ENCODE results near the gene ZNF710. TPM values are rescaled to one million over a fixed set of nuclear protein-coding genes. Genes with fewer than 3 reads are reported as not detected.

The ZNF710 gene
- total RNA-seq, 3 donors from 2014 or later (not counting 1 experiment from before 2014, with no cell fraction given), result 26.5 to 43.1 (median 26.6) TPM

GRCh38 chr15:90024406-90024805 lies 23.3 kb downstream of the ZNF710 start:
- intact Hi-C loops (cut with micrococcal nuclease), result no loop called here
- DNase-seq (no peak), ATAC-seq (no peak)
- Mint-ChIP-seq H3K36me3 (no peaks in the 10 kb centered on the region), H3K4me3 (no peak overlapping the region), H3K4me1 (peaks cover 41 to 50% of the 10 kb centered on the region in 2 donors), H3K9me3 (no peaks in the 10 kb centered on the region), H3K27ac (peak overlapping the region in 1 of 2 donors; percentile 53), H3K27me3 (ENCODE audit: low read depth in 2 of 2) (no peaks in the 10 kb centered on the region)
- H3K9me3 ChIP-seq (ENCODE audit: control insufficient read depth, insufficient read depth, low read length), result no peaks in the 10 kb centered on the region
- no peak for TF ChIP-seq CTCF (IDR thresholded peaks at IDR 0.05)
- H3K4me1 ChIP-seq (ENCODE audit: control insufficient read depth, insufficient read depth, low read length), result peaks cover 14% of the 10 kb centered on the region
- no peak overlapping the region for H3K4me3 ChIP-seq (ENCODE audit: low read length)
- H3K27me3 ChIP-seq (ENCODE audit: control insufficient read depth, insufficient read depth, low read length), result no peaks in the 10 kb centered on the region
- 87% methylated on average over 4 of the region's 4 CpGs for WGBS (ENCODE audit: insufficient coverage)
- no peak overlapping the region for H3K27ac ChIP-seq (ENCODE audit: low read length)
- H3K36me3 ChIP-seq (ENCODE audit: control insufficient read depth, insufficient read depth, low read length), result no peaks in the 10 kb centered on the region

GRCh38 chr15:90025489-90026033 lies 24.4 kb downstream of the ZNF710 start:
- no peak for ATAC-seq
- Mint-ChIP-seq H3K36me3 (no peaks in the 10 kb centered on the region), H3K9me3 (no peaks in the 10 kb centered on the region), H3K27me3 (ENCODE audit: low read depth in 2 of 2) (no peaks in the 10 kb centered on the region), H3K27ac (peak overlapping the region in 1 of 2 donors; percentile 53), H3K4me3 (no peak overlapping the region), H3K4me1 (peaks cover 40 to 45% of the 10 kb centered on the region in 2 donors)
- intact Hi-C loops (cut with micrococcal nuclease), result no loop called here
- no peak for TF ChIP-seq CTCF (IDR thresholded peaks at IDR 0.05)
- 67% methylated on average over 1 of the region's 2 CpGs for WGBS (ENCODE audit: insufficient coverage)
- H3K4me1 ChIP-seq (ENCODE audit: control insufficient read depth, insufficient read depth, low read length), result peaks cover 4% of the 10 kb centered on the region
- H3K4me3 ChIP-seq (ENCODE audit: low read length), result no peak overlapping the region
- no peak for DNase-seq
- no peaks in the 10 kb centered on the region for H3K27me3 ChIP-seq (ENCODE audit: control insufficient read depth, insufficient read depth, low read length)
- H3K9me3 ChIP-seq (ENCODE audit: control insufficient read depth, insufficient read depth, low read length), result no peaks in the 10 kb centered on the region
- H3K36me3 ChIP-seq (ENCODE audit: control insufficient read depth, insufficient read depth, low read length), result no peaks in the 10 kb centered on the region
- no peak overlapping the region for H3K27ac ChIP-seq (ENCODE audit: low read length)

GRCh38 chr15:90028376-90028944 lies 27.3 kb downstream of the ZNF710 start:
- H3K27me3 ChIP-seq (ENCODE audit: control insufficient read depth, insufficient read depth, low read length), result no peaks in the 10 kb centered on the region
- peaks cover 49 to 51% of the 10 kb centered on the region in 2 donors for H3K4me1 Mint-ChIP-seq
- no peak overlapping the region for H3K4me3 ChIP-seq (ENCODE audit: low read length)
- intact Hi-C loops (cut with micrococcal nuclease), result no loop called here
- peak overlapping the region; percentile 20 to 57 for H3K27ac Mint-ChIP-seq
- H3K4me1 ChIP-seq (ENCODE audit: control insufficient read depth, insufficient read depth, low read length), result peaks cover 29% of the 10 kb centered on the region
- H3K36me3 Mint-ChIP-seq, result no peaks in the 10 kb centered on the region
- ATAC-seq, result no peak
- no peaks in the 10 kb centered on the region for H3K27me3 Mint-ChIP-seq (ENCODE audit: low read depth in 2 of 2)
- no peak overlapping the region for H3K4me3 Mint-ChIP-seq
- DNase-seq, result no peak
- no peaks in the 10 kb centered on the region for H3K36me3 ChIP-seq (ENCODE audit: control insufficient read depth, insufficient read depth, low read length)
- H3K9me3 Mint-ChIP-seq, result no peaks in the 10 kb centered on the region
- no peak overlapping the region for H3K27ac ChIP-seq (ENCODE audit: low read length)
- TF ChIP-seq CTCF (IDR thresholded peaks at IDR 0.05), result no peak
- H3K9me3 ChIP-seq (ENCODE audit: control insufficient read depth, insufficient read depth, low read length), result no peaks in the 10 kb centered on the region
- WGBS (ENCODE audit: insufficient coverage), result 91% methylated on average over 5 of the region's 5 CpGs

- ATAC-seq (no peak), DNase-seq (no peak)
- H3K27me3 ChIP-seq (ENCODE audit: control insufficient read depth, insufficient read depth, low read length), result no peaks in the 10 kb centered on the region
- H3K4me3 Mint-ChIP-seq, result no peak overlapping the region
- H3K36me3 Mint-ChIP-seq, result no peaks in the 10 kb centered on the region
- H3K9me3 ChIP-seq (ENCODE audit: control insufficient read depth, insufficient read depth, low read length), result no peaks in the 10 kb centered on the region
- H3K4me1 ChIP-seq (ENCODE audit: control insufficient read depth, insufficient read depth, low read length), result peaks cover 34% of the 10 kb centered on the region
- no CpG with 5 or more reads among the region's 1 CpG for WGBS (ENCODE audit: insufficient coverage)
- peaks cover 55% of the 10 kb centered on the region in 2 donors for H3K4me1 Mint-ChIP-seq
- no peaks in the 10 kb centered on the region for H3K36me3 ChIP-seq (ENCODE audit: control insufficient read depth, insufficient read depth, low read length)
- peak overlapping the region; percentile 20 to 57 for H3K27ac Mint-ChIP-seq
- intact Hi-C loops (cut with micrococcal nuclease), result no loop called here
- TF ChIP-seq CTCF (IDR thresholded peaks at IDR 0.05), result no peak
- no peak overlapping the region for H3K27ac ChIP-seq (ENCODE audit: low read length)
- no peaks in the 10 kb centered on the region for H3K27me3 Mint-ChIP-seq (ENCODE audit: low read depth in 2 of 2)
- no peak overlapping the region for H3K4me3 ChIP-seq (ENCODE audit: low read length)
- H3K9me3 Mint-ChIP-seq, result no peaks in the 10 kb centered on the region
These were observed 27.9 kb downstream of the ZNF710 start for GRCh38 chr15:90029024-90029423.
